Activated CD4-positive, alpha-beta T cell treated with anti-CD3 and anti-CD28 coated beads, Interleukin-2, Interleukin-6, amounts not matched to agents 100 ng/mL and 50 ng/mL, durations not matched to agents 16 hours and 8 hours (primary cell): ENCODE results near the gene TMCC2.
"Not testable (repeated sequence)": the region's sequence is repeated elsewhere in the genome, so short reads cannot be mapped to it uniquely, and the experiment has no call there.

Experiments
- DNase-seq: peaks from one replicate; pipeline ENCODE4 v3.0.0-alpha.2; 2020

The TMCC2 gene, protein sequence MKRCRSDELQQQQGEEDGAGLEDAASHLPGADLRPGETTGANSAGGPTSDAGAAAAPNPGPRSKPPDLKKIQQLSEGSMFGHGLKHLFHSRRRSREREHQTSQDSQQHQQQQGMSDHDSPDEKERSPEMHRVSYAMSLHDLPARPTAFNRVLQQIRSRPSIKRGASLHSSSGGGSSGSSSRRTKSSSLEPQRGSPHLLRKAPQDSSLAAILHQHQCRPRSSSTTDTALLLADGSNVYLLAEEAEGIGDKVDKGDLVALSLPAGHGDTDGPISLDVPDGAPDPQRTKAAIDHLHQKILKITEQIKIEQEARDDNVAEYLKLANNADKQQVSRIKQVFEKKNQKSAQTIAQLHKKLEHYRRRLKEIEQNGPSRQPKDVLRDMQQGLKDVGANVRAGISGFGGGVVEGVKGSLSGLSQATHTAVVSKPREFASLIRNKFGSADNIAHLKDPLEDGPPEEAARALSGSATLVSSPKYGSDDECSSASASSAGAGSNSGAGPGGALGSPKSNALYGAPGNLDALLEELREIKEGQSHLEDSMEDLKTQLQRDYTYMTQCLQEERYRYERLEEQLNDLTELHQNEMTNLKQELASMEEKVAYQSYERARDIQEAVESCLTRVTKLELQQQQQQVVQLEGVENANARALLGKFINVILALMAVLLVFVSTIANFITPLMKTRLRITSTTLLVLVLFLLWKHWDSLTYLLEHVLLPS

DNA sequence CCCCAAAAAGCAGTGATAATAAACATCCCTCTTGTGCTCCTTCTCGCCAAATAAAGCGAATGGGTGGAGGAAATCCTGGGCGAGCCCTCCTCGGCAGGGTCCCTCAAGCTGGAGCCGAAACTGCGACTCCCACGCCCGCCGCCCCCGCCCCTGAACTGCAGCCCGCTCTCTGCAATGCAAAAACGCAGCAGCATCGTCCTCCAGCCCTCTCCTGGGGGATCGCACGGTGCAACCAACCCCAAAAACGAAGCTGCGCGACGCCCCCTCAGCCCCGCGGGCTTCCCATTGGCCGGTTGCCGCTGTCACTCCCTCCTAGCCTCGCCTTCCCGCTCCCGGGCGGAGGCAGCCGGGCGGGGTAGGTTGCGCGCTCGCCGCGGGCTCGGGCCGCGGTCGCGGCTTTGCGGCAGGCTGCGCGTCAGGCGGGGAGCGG is at the start of gene TMCC2:
TSS of gene TMCC2 (plus strand) at position 363 of the 430 bp plus-strand sequence. CDS start 619 bp downstream, outside the sequence.
- DNase-seq, result peak; percentile 89

DNA sequence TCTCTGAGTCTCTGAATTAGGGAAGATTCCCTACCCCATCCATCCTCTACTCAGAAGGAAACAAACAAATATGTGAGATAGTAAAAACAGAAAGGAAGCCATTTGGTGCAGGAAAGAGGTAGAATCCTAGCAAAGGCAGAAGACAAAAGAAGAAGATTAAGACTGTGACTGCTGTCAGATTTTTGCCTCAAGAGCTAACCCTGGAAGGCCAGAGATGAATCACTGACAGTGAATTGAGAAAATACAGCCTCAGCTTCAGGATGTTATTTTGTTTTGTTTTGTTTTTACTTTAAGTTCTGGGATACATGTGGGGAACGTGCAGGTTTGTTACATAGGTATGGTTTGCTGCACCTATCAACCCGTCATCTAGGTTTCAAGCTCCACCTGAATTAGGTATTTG is 47.9 kb upstream of the TMCC2 start:
- DNase-seq, result peak; percentile 47

DNA sequence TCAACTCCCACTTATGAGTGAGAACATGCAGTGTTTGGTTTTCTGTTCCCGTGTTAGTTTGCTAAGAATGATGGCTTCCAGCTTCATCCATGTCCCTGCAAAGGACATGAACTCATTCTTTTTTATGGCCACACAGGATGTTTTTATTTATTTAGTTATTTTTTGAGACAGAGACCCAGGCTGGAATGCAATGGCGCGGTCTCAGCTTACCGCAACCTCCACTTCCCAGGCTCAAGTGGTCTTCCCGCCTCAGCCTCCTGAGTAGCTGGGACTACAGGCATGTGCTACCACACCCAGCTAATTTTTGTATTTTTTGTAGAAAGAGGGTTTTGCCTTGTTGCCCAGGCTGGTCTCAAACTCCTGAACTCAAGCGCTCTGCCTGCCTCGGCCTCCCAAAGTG is 47.4 kb upstream of the TMCC2 start:
- not testable (repeated sequence) for DNase-seq

DNA sequence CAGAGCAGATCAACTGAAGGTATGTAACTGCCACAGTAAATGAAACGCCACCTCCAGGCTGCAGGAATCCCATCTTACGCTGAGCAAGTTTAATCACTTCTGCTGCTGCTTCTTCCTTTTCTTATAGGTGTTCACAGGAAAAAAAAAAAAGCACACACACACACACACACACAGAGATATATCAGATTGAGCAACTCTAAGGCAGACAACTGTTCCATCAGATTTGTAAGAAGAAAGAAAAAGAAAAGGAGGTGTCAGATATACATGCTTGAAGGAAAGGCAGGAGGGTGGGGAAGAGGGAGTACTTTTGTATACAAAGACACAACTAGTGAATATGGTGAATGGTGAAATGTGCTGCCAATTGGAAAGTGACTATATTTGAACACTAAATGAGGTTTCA is 44.8 kb upstream of the TMCC2 start:
- no peak for DNase-seq

DNA sequence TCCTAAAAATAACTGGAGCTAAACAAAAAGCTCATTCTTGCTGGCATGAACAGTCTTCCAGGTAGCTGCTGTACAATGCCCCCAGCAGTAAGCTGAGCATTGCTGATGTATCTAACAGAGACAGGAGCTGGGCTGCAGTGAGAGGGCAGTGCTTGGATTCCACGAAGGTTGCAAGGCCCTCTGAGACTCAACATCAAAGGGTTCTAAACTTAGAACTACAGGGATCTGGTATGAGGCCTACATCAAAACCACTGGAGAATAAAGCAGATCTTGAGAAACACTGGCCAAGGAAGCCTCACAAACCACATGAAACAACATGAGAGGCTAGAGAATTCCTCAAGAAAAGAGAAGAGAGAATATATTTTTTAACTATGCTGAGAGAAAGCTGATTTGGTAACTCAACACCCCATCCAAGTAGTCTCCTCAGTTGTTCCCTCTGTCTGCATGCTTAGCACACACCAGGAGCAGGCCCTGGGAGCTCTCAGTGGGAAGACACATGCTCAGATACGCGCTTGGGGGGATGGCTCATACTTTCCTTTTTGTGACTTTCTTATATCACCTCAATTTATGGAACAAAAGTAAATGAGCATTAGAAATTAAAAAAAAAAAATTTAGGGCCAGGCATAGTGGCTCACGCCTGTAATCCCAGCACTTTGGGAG is 43.9 kb upstream of the TMCC2 start:
- peak; percentile 13 for DNase-seq

DNA sequence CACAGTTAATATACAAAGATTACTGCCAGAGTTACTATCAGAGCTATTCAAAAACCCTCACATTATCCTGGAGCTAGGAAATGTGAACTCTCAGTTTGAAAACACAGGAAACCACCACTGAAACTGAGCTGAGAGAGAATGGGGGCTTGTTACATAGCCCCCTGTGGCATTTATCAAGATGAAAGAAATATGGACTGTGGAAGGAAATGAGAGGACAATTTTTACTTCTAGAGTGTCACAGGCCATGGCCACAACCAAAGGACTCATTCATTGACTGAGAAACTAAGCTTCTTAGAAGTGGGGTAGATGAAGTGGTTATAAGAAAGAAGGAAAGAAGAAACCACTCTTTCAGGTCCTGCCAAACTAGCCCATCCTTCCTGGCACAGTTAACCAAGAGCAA is 41.6 kb upstream of the TMCC2 start:
- DNase-seq, result peak; percentile 72

DNA sequence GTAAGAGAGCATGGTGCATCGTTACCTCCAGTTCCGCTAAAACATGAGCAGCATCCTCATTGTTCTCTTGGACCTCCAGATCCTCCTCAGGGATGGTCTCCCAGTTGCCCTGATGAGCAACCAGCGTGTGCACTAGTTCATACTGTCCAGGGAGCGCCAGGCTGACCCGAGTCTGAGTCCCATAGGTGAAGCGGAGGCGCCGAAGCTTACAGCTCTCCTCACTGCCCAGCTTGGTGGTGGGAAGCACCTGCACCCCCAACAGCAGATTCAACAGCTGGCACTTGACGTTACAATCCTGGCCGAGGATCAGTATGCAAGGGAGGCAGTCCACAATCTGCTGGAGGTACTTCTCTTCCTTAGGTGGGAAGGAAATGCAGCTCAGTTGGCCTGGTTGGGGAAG is 40.3 kb upstream of the TMCC2 start:
- no peak for DNase-seq

DNA sequence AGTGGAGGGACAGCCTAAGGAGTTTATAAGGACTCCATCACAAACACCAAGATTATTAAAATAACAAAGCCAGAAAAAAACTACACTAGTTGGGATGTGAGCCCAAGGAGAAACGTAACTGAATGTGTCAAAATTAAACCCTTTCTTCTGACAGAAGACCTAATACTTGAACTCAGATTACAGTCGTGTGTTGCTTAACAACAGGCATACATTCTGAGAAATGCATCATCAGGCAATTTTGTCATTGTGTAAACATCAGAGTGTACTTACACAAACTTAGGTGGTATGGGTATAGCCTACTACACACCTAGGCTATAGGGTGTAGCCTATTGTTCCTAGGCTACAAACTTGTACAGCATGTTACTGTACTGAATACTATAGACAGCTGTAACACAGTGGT is 39.6 kb upstream of the TMCC2 start:
- DNase-seq, result no peak

DNA sequence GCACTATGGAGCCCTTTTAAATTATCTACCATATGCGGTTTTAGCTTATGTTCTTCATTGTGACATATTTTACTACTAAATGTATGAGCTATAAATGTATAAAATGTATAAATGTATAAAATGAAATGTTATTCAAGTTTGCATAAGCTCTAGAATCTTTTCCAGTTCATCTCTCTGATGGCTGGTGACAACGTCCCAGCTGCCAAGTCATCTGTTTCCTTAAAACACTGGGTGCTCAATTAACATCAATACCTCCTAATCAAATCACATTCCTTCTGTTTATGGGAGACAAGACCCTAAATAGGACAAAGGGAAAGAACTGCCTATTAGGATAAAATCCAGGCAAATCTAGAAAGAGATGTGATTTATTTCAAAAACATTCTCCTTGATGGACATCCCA is 39.1 kb upstream of the TMCC2 start:
- no peak for DNase-seq

DNA sequence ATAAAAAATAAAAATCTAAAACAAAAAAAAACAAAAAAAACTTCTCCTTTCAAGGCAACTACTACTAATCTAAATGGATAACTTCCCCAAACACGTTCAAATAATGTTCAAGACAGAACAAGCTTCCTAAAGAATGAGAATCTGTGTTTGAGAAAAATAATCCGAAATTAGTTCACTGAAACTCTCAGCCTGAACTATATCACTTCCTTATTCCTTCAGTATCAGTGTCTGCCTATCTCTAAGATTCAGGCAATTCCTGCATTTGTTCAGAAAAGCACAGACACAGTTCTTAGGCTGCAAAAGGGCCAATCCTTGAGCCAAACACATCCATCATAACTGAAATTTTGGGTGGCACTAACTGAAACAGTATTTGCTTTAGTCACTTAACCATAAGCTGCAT is 38.6 kb upstream of the TMCC2 start:
- DNase-seq, result no peak

DNA sequence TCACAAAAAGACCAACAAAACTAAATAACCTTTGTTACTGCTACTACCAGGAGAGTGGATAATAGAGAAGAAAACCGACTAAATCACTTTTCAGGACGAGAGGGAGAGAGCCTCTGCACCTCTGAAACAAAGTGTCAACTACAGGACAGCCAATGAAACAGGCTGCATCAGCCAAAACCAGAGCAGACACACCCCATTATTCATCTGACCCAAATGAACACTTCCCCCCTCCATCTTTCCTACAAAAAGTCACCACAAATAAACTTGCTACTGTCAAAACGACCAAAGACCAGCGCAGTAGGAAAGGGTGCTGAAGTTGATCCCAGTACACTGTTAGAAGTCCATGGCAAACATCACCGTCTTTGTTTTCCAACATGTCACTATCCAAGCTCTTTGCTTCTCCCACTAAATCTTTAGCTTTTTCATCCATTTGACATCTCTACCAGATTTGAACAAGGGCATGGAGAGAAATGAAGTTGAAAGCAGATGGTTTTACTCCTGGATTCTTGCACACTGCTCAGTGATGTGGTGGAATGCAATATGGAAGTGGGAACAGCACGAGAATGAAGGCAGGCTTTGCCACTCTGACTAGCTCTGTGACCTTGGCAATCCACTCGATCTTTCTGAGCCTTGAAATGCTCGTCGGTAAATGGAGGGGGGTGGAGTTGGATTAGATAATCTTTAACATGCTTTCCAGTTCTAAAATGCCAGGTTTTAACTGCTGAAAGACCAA is 36.7 kb upstream of the TMCC2 start:
- DNase-seq, result no peak

DNA sequence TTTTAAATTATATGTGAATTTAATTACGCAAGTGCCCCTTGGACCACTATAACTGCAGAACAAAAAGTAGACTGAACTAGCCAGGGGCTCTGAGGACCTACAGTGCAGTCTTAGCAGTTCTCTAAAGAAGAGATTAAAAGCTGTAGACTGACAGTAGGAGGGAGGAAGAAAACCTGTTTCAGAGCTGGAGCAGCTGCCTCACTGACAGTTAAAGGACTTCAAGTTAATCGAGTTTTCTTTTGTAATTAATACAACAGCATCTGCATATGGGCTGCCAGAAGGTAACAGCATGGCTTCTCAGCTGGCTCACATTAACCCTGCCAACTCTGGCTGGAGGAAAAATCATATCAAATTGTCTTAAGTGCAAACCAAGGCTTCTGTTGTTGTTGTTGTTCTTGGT is 36.1 kb upstream of the TMCC2 start:
- DNase-seq, result no peak

DNA sequence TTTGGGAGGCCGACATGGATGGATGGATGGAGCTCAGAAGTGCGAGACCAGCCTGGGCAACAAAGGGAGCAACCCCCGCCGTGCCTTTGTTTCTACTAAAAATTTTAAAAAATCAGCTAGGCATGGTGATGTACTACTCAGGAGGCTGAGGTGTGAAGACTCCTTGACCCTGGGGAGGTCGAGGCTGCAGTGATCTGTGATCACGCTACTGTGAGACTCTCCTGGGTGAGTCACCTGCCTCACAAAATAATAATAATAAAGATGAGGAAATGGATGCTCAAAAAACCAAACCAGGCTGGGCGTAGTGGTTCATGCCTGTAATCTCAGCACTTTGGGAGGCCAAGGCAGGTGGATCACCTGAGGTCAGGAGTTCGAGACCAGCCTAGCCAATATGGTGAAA is 35.5 kb upstream of the TMCC2 start:
- no peak for DNase-seq

DNA sequence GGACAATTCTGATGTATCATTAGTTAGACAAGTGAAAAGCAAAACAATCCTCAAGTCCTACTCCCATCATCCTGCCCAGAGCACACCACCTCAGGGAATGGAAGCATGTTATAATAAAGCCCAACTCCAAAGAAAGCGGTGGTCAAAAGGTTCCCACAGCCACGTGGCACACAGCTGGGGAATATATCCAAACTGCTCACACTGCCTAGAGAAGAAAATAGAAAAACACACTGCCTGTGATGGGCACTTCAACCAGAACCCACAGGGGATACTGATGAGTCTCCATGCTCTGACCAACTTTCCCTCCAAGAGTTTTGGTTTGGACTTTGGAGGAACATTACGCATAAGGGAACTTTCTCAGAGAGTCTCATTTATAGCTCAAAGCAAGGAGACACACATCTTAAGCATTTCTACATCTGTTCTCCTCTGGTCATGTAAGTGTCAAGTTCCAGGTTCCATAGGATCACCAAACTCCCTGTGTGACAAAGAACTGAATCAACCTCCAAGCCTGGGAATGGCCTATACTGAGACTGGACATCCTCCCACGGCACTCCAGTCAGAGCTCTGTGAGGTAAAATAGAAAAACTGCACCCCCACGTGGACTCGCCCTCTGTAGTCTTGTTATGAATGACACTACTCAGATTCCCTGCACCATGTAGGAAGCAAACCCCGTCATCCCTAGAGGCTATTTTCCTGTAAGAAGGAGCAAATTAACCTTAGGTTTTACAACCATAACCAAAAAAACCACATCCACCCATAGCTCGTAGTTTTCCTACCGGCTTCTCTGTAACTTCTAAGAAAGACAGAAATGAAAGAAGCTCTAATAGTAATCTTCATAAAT is 28.4 kb upstream of the TMCC2 start:
- peak; percentile 79 for DNase-seq

DNA sequence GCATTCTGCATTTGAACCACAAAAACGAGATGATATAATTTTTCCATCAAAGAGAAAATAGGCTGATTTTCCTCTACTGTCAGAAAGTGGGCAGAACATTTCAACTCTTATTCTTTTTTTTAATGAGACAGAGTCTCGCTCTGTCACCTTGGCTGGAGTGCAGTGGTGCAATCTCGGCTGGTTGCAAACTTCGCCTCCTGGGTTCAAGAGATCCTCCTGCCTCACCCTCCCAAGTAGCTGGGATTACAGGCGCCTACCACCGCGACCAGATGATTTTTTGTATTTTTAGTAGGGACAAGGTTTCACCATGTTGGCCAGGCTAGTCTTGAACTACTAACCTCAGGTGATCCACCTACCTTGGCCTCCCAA is 27.8 kb upstream of the TMCC2 start:
- DNase-seq, result no peak

DNA sequence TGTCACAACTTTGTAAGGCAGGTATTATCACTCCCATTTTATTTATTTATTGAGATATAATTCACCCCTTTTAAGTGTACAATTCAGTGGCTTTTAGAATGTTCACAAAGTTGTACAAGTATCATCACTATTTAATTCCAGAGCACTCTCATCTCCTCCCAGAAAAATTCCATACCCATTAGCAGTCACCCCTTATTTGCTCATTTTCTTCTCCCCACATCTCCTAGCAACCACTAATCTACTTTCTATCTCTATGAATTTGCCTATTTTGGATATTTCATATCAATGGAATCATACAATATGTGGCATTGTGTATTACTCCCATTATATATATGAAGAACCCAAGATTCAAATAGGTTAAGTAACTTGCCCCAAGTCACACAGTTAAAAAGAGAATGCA is 23.2 kb upstream of the TMCC2 start:
- no peak for DNase-seq

DNA sequence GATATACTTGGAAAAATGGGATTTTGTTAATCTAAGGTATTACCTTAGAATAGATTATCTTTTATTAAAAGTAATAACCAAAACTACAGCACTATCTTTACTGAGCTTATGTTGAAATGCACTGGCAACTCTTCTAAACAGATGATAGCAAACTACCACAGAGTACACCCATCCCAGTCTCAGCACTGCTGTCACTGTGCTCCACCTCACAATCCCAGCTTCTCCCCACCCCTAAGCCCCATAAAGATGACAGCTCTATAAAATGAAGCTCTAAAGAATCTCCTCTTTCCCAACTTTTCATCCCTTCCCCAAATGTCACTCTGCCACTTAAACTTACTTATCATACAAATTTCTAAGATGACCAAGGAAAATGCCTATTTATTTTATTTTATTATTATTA is 22.7 kb upstream of the TMCC2 start:
- DNase-seq, result no peak

DNA sequence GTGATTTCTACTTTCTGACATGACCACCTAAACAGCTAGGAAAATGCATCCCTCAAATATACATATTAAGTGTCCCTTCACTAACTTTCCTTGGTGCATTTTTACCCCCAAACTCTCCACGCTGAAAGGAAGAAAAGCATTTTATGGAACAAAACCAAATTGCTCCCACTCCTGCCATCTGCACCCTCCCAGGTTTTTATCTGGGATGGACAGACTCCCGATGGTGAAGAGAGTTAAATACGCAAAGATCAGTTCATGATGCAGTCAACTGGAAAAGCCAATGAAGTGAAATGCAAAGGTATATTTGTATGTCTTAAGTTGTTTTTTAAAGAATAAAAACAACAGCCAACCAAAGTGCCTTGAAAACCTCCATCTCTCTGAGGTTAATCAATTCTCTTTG is 18.9 kb upstream of the TMCC2 start:
- no peak for DNase-seq

DNA sequence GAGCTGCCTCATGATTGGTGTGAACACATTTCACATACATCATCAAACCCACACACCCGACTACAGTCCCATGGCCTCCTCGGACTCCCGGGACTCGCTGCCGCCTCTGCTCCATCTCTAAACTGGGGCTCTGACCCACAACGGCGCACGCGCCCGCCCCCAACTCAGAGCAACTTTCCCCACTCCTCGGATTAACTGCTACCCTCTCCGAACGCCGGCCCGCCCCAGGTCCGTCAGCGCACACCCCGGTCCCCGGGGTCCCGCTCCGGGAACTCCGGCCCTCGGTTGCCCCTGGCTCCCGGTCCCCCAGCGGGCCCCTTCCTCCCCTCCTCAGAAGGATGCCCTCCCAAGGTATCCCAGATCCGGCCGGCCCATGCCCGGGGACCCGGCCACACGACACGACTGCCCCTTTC is 17.0 kb upstream of the TMCC2 start:
- peak; percentile 32 for DNase-seq

DNA sequence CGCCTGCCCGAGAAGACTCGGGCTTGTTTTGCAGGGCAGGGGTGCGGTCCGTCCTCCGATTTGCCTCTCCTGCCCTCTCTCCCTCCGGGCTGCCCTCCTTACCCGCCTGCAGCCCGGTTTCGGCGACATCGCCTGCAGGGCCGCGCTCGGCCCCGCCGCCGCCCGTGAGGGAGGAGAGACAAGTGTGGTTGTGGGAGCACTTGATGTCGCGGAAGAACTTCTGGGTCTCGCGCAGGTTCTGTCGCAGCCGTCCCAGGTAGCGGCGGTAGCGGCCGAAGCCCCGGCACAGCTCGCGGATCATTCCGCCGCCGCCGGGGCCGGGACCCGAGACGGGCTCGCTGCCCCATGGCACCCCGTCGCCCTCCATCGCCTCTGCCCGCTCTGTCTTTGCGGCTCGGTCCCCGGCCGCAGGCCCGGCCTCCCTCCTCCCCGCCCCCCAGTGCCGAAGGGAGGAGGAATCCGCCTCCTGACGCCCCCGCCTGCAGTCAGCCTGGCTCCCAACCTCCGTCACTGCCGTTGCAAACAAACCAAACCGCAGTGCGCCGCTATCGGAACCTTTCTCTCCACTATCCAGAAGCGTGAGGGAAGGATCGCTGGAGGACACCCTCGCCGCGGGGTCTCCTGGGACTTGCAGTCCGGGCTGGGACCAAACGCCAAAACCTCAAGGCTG is 16.4 kb upstream of the TMCC2 start, which contains the start of gene DSTYK:
TSS of gene DSTYK (minus strand) at position 534 of the 670 bp plus-strand sequence. CDS start at position 367, 167 bp downstream.
- peak; percentile 96 for DNase-seq

DNA sequence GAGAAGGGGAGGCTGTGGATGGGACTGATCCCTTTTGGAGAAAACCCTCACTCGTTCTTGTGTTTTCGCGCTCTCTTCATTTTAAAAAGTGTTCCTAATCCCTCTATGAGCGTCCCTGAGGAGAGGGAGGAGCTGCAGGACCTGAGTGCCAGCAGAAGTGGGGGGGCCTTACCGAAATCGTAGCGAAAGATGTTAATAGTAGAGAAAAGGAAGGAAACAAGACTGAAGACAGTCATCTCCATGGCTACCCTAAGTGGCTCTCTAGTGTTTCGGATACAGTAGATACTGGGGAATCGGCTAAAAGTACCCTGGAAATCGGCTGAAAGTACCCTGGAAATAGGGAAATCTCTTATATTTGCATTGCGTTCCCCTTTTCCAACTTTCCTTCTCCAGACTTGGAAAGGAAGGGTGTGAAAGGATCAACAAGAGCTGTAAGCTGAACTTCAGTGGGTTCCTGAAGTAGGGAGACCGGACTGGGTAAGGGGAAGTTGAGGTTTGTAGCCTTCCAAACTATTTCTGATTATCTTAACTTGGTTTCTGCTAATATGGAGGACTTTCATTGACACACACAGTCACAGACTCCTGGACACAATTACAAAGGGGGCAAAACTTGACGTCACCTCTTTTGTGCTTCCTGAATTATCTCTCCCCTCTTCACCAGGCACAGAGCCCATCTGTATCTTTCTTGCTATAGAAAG is 15.8 kb upstream of the TMCC2 start:
- DNase-seq, result no peak
